Effector memory CD4-positive, alpha-beta T cell (primary cell): ENCODE results near the gene CASP8.

Experiments used
- DNase-seq, 3 donors: peaks; one replicate each; pipeline ENCODE4 v3.0.0-alpha.2; 2020
- H3K27ac ChIP-seq: 2 replicates; pipeline ENCODE4 v1.7.0; 2013; ENCODE audit warnings: mild to moderate bottlenecking, low read length, moderate library complexity; ENCODE audit not compliant: insufficient read depth, poor library complexity, severe bottlenecking
- H3K27me3 ChIP-seq: replicated peaks from 2 replicates; pipeline ENCODE4 v1.7.0; 2013; ENCODE audit warnings: mild to moderate bottlenecking, low read length; ENCODE audit not compliant: insufficient read depth, control insufficient read depth, poor library complexity, severe bottlenecking
- H3K36me3 ChIP-seq: 2 replicates; pipeline ENCODE4 v1.7.0; 2013; ENCODE audit warnings: mild to moderate bottlenecking, low read length, moderate library complexity; ENCODE audit not compliant: control insufficient read depth, insufficient read depth
- H3K4me1 ChIP-seq: 2 replicates; pipeline ENCODE4 v1.7.0; 2013; ENCODE audit warnings: low read length, mild to moderate bottlenecking; ENCODE audit not compliant: control insufficient read depth, insufficient read depth, poor library complexity, severe bottlenecking
- H3K4me3 ChIP-seq: 2 replicates; pipeline ENCODE4 v1.7.0; 2013; ENCODE audit warnings: low read length, low read depth, mild to moderate bottlenecking; ENCODE audit not compliant: insufficient read depth, poor library complexity, severe bottlenecking
- H3K9me3 ChIP-seq: 2 replicates; pipeline ENCODE4 v1.7.0; 2013; ENCODE audit warnings: mild to moderate bottlenecking, low read length, moderate library complexity; ENCODE audit not compliant: control insufficient read depth

Gene CASP8

DNA sequence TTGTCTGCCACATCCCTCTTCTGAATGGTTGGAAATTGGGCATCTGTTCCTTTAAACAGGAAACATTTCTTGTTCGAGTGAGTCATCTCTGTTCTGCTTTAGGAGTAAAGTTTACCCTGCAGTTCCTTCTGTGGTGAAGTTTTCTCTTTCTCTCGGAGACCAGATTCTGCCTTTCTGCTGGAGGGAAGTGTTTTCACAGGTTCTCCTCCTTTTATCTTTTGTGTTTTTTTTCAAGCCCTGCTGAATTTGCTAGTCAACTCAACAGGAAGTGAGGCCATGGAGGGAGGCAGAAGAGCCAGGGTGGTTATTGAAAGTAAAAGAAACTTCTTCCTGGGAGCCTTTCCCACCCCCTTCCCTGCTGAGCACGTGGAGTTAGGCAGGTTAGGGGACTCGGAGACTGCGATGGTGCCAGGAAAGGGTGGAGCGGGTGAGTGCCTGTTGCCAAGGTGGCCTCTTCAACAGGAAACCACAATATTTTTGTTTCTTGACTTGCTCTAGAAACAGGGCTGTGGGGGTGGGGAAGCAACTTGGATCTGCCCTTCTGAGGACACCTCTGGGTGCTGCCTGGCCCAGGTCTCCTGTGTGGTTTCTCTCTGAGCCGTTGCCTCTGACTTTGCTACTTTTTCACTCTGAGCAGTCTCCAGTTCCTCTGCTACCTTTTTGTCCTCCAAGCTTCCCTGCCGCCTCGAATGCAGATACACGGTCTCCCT is 2.2 kb upstream of the CASP8 start:
- H3K4me3 ChIP-seq = peak overlapping the region; percentile 54
- no peaks in the 10 kb centered on the region for H3K36me3 ChIP-seq
- H3K9me3 ChIP-seq = no peaks in the 10 kb centered on the region
- peak; percentile 87 to 92 (median 89) for DNase-seq
- H3K4me1 ChIP-seq = peaks cover 63% of the 10 kb centered on the region
- H3K27ac ChIP-seq = peak overlapping the region; percentile 96
- H3K27me3 ChIP-seq = no peaks in the 10 kb centered on the region

- H3K9me3 ChIP-seq = no peaks in the 10 kb centered on the region
- no peak for DNase-seq
- H3K4me1 ChIP-seq = peaks cover 63% of the 10 kb centered on the region
- no peaks in the 10 kb centered on the region for H3K36me3 ChIP-seq
- H3K27me3 ChIP-seq = no peaks in the 10 kb centered on the region
- H3K4me3 ChIP-seq = peak overlapping the region; percentile 54
- H3K27ac ChIP-seq = peak overlapping the region; percentile 96
These were observed 1.4 kb upstream of the CASP8 start for GRCh38 chr2:201258666-201259615.

DNA sequence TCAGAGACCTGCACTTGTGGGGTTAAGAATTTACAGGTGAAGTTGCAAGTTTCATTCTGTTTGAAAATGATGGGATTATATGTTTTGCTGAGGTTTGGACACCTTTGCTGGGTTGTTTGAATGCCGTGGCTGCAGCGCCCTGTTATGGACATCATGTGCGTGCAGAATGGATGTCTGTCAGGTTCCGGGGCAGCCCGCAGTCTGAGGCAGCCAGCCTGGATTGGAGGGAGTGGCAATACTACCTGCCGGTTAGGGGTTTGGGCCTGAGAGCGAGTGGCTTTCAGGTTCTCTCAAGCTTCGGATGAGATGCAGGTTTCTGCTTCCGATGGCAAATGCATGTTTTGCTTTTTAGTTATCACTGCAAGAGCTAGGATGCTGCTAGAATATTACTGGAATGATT is 1.1 kb downstream of the CASP8 start:
- peak; percentile 45 to 50 (median 49) for DNase-seq
- Histone ChIP-seq H3K27me3 (no peaks in the 10 kb centered on the region), H3K9me3 (no peaks in the 10 kb centered on the region), H3K4me1 (peaks cover 55% of the 10 kb centered on the region), H3K4me3 (peak overlapping the region; percentile 82), H3K36me3 (peaks cover 2% of the 10 kb centered on the region), H3K27ac (peak overlapping the region; percentile 96)

DNA sequence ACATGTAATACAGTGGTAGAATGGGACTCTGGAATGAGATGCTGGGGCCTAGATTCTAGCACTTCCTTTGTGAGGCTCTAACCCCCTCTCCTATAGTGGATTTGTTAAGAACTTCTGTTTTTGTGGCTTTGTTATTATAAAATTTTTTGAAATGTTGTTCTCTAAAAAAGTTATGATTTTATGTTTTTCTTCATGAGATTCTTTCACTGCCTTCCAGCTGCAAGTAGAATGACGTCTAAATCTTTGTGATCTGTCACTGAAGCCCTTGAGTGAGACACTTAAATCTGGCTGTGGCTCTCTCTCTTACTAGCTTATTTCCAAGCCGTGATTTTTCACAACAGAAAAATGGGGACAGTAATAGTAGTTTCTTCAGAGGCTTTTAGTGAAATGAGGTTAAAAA is 1.6 kb downstream of the CASP8 start:
- peaks cover 6% of the 10 kb centered on the region for H3K36me3 ChIP-seq
- peak overlapping the region; percentile 96 for H3K27ac ChIP-seq
- H3K4me1 ChIP-seq = peaks cover 55% of the 10 kb centered on the region
- no peaks in the 10 kb centered on the region for H3K27me3 ChIP-seq
- no peaks in the 10 kb centered on the region for H3K9me3 ChIP-seq
- peak overlapping the region; percentile 82 for H3K4me3 ChIP-seq
- DNase-seq = no peak

- H3K4me1 ChIP-seq = peaks cover 60% of the 10 kb centered on the region
- H3K27ac ChIP-seq = peak overlapping the region; percentile 40
- DNase-seq = no peak
- H3K4me3 ChIP-seq = peak overlapping the region; percentile 24
- no peaks in the 10 kb centered on the region for H3K9me3 ChIP-seq
- H3K36me3 ChIP-seq = peaks cover 12% of the 10 kb centered on the region
- no peaks in the 10 kb centered on the region for H3K27me3 ChIP-seq
These were observed 2.4 kb downstream of the CASP8 start for GRCh38 chr2:201262718-201263117.

DNA sequence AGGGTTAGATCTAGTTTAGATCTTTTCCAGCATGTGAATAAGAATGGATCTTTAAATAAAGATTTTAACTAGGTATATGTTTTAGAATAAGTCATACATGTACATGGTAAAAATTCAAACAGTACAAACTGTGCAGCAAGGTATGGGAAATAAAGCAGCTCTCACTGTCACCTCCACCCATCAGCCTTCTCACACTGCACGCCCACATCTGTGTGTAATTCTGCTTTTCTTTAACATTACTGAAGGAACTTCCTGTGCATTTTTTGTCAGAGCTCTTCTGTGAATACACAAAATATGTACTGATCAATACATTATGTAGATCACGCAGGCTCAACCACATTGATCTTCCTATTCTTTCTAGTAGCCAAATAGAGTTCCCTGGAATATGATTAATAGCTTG is 3.4 kb downstream of the CASP8 start:
- Histone ChIP-seq H3K27ac (peak overlapping the region; percentile 40), H3K4me1 (peaks cover 56% of the 10 kb centered on the region), H3K4me3 (peak overlapping the region; percentile 8), H3K9me3 (no peaks in the 10 kb centered on the region), H3K27me3 (no peaks in the 10 kb centered on the region), H3K36me3 (peaks cover 22% of the 10 kb centered on the region)
- DNase-seq = no peak

GRCh38 chr2:201264472-201265173 is 4.3 kb downstream of the CASP8 start:
- Histone ChIP-seq H3K27ac (peak overlapping the region; percentile 28), H3K4me1 (peaks cover 55% of the 10 kb centered on the region), H3K36me3 (peaks cover 29% of the 10 kb centered on the region), H3K4me3 (peak overlapping the region; percentile 8), H3K9me3 (no peaks in the 10 kb centered on the region), H3K27me3 (no peaks in the 10 kb centered on the region)
- DNase-seq = no peak

DNA sequence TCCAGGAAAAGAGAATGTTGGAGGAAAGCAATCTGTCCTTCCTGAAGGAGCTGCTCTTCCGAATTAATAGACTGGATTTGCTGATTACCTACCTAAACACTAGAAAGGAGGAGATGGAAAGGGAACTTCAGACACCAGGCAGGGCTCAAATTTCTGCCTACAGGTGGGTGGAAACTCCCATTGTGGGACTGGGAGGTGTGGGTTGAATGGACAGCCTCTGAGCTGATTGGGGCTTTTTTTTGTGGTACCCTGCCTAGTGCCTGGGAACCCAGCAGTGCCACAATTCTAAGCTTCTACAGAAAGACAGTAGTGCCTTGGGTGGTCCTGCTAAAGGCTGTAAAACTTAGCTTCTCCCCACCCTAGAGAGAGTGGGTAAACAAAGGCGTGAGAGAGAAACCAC is 6.3 kb downstream of the CASP8 start:
- Histone ChIP-seq H3K36me3 (peaks cover 48% of the 10 kb centered on the region), H3K4me1 (peaks cover 67% of the 10 kb centered on the region), H3K27me3 (no peaks in the 10 kb centered on the region), H3K9me3 (no peaks in the 10 kb centered on the region), H3K27ac (peak overlapping the region; percentile 19), H3K4me3 (no peak overlapping the region)
- no peak for DNase-seq

DNA sequence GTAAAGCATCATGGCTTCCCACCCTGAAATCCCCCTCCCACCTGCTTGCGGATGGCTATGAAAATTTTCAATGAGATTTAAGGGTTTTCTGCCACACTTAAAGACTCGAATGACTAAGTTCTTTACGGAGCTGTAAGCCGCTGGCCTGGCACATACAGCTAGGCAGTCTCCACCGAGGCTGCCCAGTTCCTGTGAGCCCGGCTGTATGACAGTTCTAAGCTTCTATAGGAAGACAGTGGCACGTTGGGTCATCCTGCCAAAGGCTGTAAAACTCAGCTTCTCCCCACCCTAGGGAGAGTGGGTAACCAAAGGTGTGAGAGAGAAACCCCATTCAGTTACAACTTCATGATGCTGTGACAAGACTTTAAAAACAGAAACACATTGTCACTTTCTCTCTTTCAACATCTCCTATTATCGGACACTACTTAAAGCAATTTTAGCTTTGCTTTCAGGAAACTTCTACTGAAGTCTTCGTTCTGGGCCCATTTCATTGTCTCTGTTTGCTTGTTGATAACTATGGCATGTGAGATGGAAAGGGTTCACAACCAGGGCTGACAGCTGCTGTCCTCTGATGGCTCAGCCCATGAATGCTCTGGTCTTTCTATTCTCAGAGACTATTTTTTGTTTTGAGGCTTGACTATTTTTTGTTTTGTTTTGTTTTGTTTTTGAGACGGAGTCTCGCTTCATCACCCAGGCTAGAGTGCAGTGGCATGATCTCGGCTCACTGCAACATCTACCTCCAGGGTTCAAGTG is 7.1 kb downstream of the CASP8 start:
- Histone ChIP-seq H3K27ac (peak overlapping the region; percentile 19), H3K4me1 (peaks cover 75% of the 10 kb centered on the region), H3K27me3 (no peaks in the 10 kb centered on the region)

More for the DNA sequence above, 7.1 kb downstream of the CASP8 start:
- no peak for DNase-seq
- Histone ChIP-seq H3K9me3 (no peaks in the 10 kb centered on the region), H3K4me3 (no peak overlapping the region), H3K36me3 (peaks cover 56% of the 10 kb centered on the region)
